KOPT-K1 (cell line): ENCODE measurements around the gene ACP7.
"Not testable (repeated sequence)": the region's sequence is repeated elsewhere in the genome, so short reads cannot be mapped to it uniquely, and the experiment has no call there.

ENCODE experiments used
- H3K27ac ChIP-seq: fragments of 200-600 bp; sonication (generic); 2 replicates; pipeline ENCODE4 v1.5.1; 2016; ENCODE audit warnings: antibody characterized with exemption, mild to moderate bottlenecking, low read depth, low read length; ENCODE audit not compliant: poor library complexity, severe bottlenecking
- H3K36me3 ChIP-seq: fragments of 200-600 bp; sonication (generic); 2 replicates; pipeline ENCODE4 v1.5.1; 2017; ENCODE audit warnings: antibody characterized with exemption, mild to moderate bottlenecking, low read length, moderate library complexity; ENCODE audit not compliant: insufficient read depth
- H3K9me3 ChIP-seq: fragments of 200-600 bp; sonication (generic); 2 replicates; pipeline ENCODE4 v1.5.1; 2017; ENCODE audit warnings: antibody characterized with exemption, low read length, mild to moderate bottlenecking; ENCODE audit not compliant: insufficient read depth, poor library complexity, severe bottlenecking

ACP7 gene

GRCh38 chr19:39065928-39066327 lies 18.2 kb upstream of the ACP7 start:
- H3K36me3 ChIP-seq, result no peaks in the 10 kb centered on the region
- no peak overlapping the region for H3K27ac ChIP-seq

GRCh38 chr19:39067104-39067503 lies 17.1 kb upstream of the ACP7 start:
- Histone ChIP-seq H3K27ac (no peak overlapping the region), H3K36me3 (no peaks in the 10 kb centered on the region), H3K9me3 (no peaks in the 10 kb centered on the region)

More at GRCh38 chr19:39065928-39066327, 18.2 kb upstream of the ACP7 start:
- H3K9me3 ChIP-seq, result no peaks in the 10 kb centered on the region

- not testable (repeated sequence) for H3K36me3 ChIP-seq, H3K27ac ChIP-seq, H3K9me3 ChIP-seq
Measured at GRCh38 chr19:39068259-39068658, 15.9 kb upstream of the ACP7 start.

GRCh38 chr19:39070888-39071287 lies 13.3 kb upstream of the ACP7 start:
- H3K36me3 ChIP-seq, result no peaks in the 10 kb centered on the region
- no peaks in the 10 kb centered on the region for H3K9me3 ChIP-seq
- H3K27ac ChIP-seq, result no peak overlapping the region

- no peak overlapping the region for H3K27ac ChIP-seq
Measured at GRCh38 chr19:39074205-39074692, 9.9 kb upstream of the ACP7 start.

GRCh38 chr19:39074942-39075341 lies 9.2 kb upstream of the ACP7 start:
- no peaks in the 10 kb centered on the region for H3K9me3 ChIP-seq
- no peaks in the 10 kb centered on the region for H3K36me3 ChIP-seq
- H3K27ac ChIP-seq, result no peak overlapping the region

More at GRCh38 chr19:39074205-39074692, 9.9 kb upstream of the ACP7 start:
- Histone ChIP-seq H3K36me3 (no peaks in the 10 kb centered on the region), H3K9me3 (no peaks in the 10 kb centered on the region)

GRCh38 chr19:39077323-39077722 lies 6.8 kb upstream of the ACP7 start:
- no peak overlapping the region for H3K27ac ChIP-seq
- H3K9me3 ChIP-seq, result no peaks in the 10 kb centered on the region
- H3K36me3 ChIP-seq, result no peaks in the 10 kb centered on the region

GRCh38 chr19:39078436-39079200 lies 5.5 kb upstream of the ACP7 start:
- no peaks in the 10 kb centered on the region for H3K9me3 ChIP-seq
- no peaks in the 10 kb centered on the region for H3K36me3 ChIP-seq
- no peak overlapping the region for H3K27ac ChIP-seq

GRCh38 chr19:39080431-39080830 lies 3.7 kb upstream of the ACP7 start:
- Histone ChIP-seq H3K36me3 (no peaks in the 10 kb centered on the region), H3K9me3 (no peaks in the 10 kb centered on the region), H3K27ac (no peak overlapping the region)

- Histone ChIP-seq H3K27ac (no peak overlapping the region), H3K9me3 (no peaks in the 10 kb centered on the region), H3K36me3 (no peaks in the 10 kb centered on the region)
Measured at GRCh38 chr19:39082167-39082566, 2.0 kb upstream of the ACP7 start.

GRCh38 chr19:39082745-39083598 lies 1.2 kb upstream of the ACP7 start:
- Histone ChIP-seq H3K9me3 (no peaks in the 10 kb centered on the region), H3K36me3 (no peaks in the 10 kb centered on the region), H3K27ac (no peak overlapping the region)

- Histone ChIP-seq H3K27ac (no peak overlapping the region), H3K9me3 (no peaks in the 10 kb centered on the region)
Measured at GRCh38 chr19:39083599-39083982, 577 bp upstream of the ACP7 start.

GRCh38 chr19:39084732-39085080 lies 538 bp downstream of the ACP7 start:
- Histone ChIP-seq H3K9me3 (no peaks in the 10 kb centered on the region), H3K36me3 (no peaks in the 10 kb centered on the region), H3K27ac (no peak overlapping the region)

More at GRCh38 chr19:39083599-39083982, 577 bp upstream of the ACP7 start:
- H3K36me3 ChIP-seq, result no peaks in the 10 kb centered on the region

- Histone ChIP-seq H3K27ac (no peak overlapping the region), H3K9me3 (no peaks in the 10 kb centered on the region), H3K36me3 (no peaks in the 10 kb centered on the region)
Measured at GRCh38 chr19:39085392-39085791, 1.2 kb downstream of the ACP7 start.

- no peaks in the 10 kb centered on the region for H3K36me3 ChIP-seq
- H3K9me3 ChIP-seq, result no peaks in the 10 kb centered on the region
- H3K27ac ChIP-seq, result no peak overlapping the region
Measured at GRCh38 chr19:39086386-39086785, 2.2 kb downstream of the ACP7 start.
